Neural progenitor cell (in vitro differentiated cells): ENCODE results near the gene NUAK2.

ENCODE experiments used
- CTCF ChIP-seq: fragments of 200-600 bp; sonication (generic); IDR thresholded peaks from 2 replicates; pipeline ENCODE4 v1.5.1; 2017; ENCODE audit warnings: antibody characterized with exemption, mild to moderate bottlenecking
- EZH2phosphoT487 ChIP-seq: fragments of 200-600 bp; sonication (generic); IDR thresholded peaks from 2 replicates; pipeline ENCODE4 v1.6.1; 2017; ENCODE audit warnings: antibody characterized with exemption

GRCh38 chr1:205326812-205327466 lies 5.4 kb upstream of the NUAK2 start:
- TF ChIP-seq CTCF (no peak), EZH2phosphoT487 (no peak)
